NT2/D1 (cell line): Measurements from ENCODE around the gene CCDC85C.

Experiments
- DNase-seq: peaks from one replicate; pipeline ENCODE4 v3.0.0-alpha.2; 2011; ENCODE audit warnings: low read depth, low spot score
- H3K27me3 ChIP-seq: 2 replicates; pipeline ENCODE4 v1.6.0; 2011; ENCODE audit warnings: mild to moderate bottlenecking; ENCODE audit not compliant: insufficient read length, insufficient read depth
- H3K36me3 ChIP-seq: 2 replicates; pipeline ENCODE4 v1.6.1; 2011; ENCODE audit warnings: mild to moderate bottlenecking, low read length, mixed read lengths; ENCODE audit not compliant: insufficient read depth, insufficient read length
- H3K4me1 ChIP-seq: 2 replicates; pipeline ENCODE4 v1.5.1; 2011; ENCODE audit not compliant: insufficient read depth, insufficient read length
- H3K4me3 ChIP-seq: 2 replicates; pipeline ENCODE4 v1.5.1; 2011; ENCODE audit warnings: low read depth; ENCODE audit not compliant: insufficient read length
- H3K9ac ChIP-seq: 2 replicates; pipeline ENCODE4 v1.6.0; 2011; ENCODE audit warnings: low read depth; ENCODE audit not compliant: insufficient read length
- H3K9me3 ChIP-seq: 2 replicates; pipeline ENCODE4 v1.5.1; 2011; ENCODE audit warnings: mild to moderate bottlenecking, low read length; ENCODE audit not compliant: insufficient read depth
- SUZ12 ChIP-seq: IDR thresholded peaks from 2 replicates; pipeline ENCODE4 v1.6.1; 2011; ENCODE audit not compliant: insufficient read length, insufficient read depth; ENCODE audit errors: extremely low read depth
- YY1 ChIP-seq: IDR thresholded peaks from 2 replicates; pipeline ENCODE4 v1.6.1; 2011; ENCODE audit not compliant: insufficient read length, insufficient read depth
- ZNF274 ChIP-seq: IDR thresholded peaks from 2 replicates; pipeline ENCODE4 v1.6.1; 2011; ENCODE audit warnings: mild to moderate bottlenecking, low read depth, low read length

Gene CCDC85C

DNA sequence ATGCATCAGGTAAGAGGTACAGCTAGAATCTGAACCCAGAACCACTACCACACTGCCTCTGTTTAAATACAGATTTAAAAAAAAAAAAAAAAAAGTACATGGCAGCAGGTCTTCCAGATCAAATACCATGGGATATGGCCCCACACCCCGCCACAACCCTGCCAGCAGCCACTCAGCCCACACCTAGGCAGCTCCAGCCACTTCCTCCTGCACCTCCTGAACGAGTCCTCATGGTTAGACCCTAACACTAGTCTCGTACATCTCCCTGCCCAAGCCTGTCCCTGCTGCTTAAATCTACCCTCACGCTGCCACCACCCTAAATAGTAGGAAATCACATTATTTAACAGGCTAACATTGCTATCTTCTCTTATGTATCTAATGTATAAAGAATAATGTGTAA is 135.9 kb downstream of the CCDC85C start:
- Histone ChIP-seq H3K36me3 (peaks cover 20% of the 10 kb centered on the region), H3K4me1 (no peaks in the 10 kb centered on the region), H3K9me3 (no peaks in the 10 kb centered on the region), H3K27me3 (no peaks in the 10 kb centered on the region), H3K9ac (no peak overlapping the region), H3K4me3 (no peak overlapping the region)
- DNase-seq: no peak
- TF ChIP-seq ZNF274 (no peak), YY1 (no peak), SUZ12 (no peak)

DNA sequence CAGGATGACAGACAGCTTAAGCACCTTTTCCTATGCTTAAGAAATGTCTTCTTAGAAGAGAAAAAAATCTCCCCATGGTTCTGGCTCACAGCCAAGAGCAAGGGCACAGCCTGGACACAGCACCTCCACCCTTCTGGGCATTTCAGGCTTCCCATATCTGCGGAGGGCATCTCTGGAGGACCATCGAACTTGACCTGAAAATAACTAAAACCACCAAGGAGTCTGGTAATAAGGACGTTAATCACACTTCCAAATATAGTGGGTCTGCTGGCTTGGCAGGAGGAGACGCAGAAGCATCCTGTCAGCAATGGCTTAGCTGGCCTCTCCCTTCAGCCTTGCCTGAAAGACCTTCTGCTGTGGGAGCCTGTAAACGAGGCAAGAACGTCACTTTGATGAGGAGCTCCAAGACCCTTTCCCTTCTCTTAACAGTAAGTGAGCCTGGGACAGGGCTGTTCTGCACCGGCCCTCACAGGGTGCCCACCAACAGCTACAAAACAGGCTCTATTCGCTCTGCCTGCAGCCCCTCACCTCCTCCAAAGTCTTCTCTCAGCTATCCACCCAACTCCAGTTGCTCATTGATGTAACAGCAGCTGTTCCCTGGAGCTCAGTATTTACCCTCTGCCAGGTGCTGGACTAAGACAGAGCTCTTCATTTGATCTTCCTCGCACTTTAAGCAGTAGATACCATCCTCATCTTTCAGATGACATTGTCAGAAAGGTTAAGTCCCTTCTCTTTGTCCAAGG is 136.5 kb downstream of the CCDC85C start:
- Histone ChIP-seq H3K4me1 (no peaks in the 10 kb centered on the region), H3K9me3 (no peaks in the 10 kb centered on the region), H3K9ac (no peak overlapping the region), H3K4me3 (no peak overlapping the region), H3K27me3 (no peaks in the 10 kb centered on the region), H3K36me3 (peaks cover 26% of the 10 kb centered on the region)
- TF ChIP-seq SUZ12 (no peak), ZNF274 (no peak), YY1 (no peak)
- DNase-seq: no peak

DNA sequence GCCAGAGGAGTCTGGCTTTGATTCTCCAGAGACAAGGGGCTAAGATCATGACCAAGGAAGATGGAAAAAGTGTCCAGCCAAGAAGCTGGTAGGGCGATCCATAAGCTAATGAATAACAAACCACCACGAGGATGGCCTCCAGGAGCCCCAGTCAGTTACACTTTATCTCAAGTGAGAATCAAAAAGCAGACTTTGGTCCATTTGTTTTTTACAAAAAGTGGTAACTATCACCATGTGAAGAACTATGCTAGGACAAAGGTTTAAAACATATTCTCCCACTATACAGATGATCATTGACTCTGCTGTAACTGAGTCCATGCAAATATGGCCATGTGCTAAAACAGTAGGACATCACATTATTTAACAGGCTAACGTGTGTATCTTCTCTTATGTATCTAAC is 137.2 kb downstream of the CCDC85C start:
- H3K27me3 ChIP-seq: no peaks in the 10 kb centered on the region
- H3K9ac ChIP-seq: no peak overlapping the region
- peaks cover 33% of the 10 kb centered on the region for H3K36me3 ChIP-seq
- DNase-seq: no peak
- TF ChIP-seq SUZ12 (no peak), ZNF274 (no peak), YY1 (no peak)
- no peaks in the 10 kb centered on the region for H3K9me3 ChIP-seq
- H3K4me1 ChIP-seq: no peaks in the 10 kb centered on the region
- no peak overlapping the region for H3K4me3 ChIP-seq

DNA sequence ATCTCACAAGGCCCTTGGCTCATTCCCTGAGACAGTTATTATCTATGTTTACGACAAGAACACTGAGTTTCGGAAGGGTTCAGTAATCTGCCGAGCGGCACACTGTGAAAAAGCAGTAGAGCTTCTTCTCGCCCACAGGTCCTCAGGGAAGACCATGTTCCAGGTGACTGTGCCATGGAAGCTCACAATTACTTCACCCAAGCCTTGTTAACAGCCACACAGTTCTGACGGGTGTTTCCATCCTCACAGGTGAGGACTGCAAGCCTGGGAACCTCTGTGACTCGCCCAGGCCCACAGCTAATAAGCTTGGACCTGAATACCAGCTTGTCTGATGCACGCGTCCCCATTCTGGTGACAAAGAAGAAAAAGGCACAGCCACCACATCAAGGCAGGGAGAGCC is 138.7 kb downstream of the CCDC85C start:
- H3K36me3 ChIP-seq: peaks cover 37% of the 10 kb centered on the region
- H3K9me3 ChIP-seq: no peaks in the 10 kb centered on the region
- H3K4me1 ChIP-seq: no peaks in the 10 kb centered on the region
- H3K27me3 ChIP-seq: no peaks in the 10 kb centered on the region
- no peak for DNase-seq
- TF ChIP-seq ZNF274 (no peak), YY1 (no peak), SUZ12 (no peak)
- H3K9ac ChIP-seq: no peak overlapping the region
- no peak overlapping the region for H3K4me3 ChIP-seq

DNA sequence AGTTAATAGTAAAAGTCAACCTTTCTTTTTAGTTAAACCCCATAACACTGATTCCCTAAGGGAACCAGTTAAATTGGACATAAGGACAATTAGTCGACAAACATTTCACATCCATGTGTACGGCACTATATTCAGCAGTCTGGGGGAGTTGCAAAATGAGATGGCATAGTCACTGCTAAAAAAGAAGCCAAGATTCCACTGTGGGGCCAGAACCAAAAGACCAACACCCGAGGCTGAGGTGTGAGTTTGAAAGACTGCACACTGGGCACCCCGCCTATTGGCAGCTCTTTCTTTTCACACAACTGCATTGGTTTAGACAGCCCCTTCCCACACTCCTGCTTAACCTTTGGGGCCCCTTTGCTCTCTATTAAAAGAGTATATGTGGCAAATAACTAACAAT is 140.0 kb downstream of the CCDC85C start:
- no peak overlapping the region for H3K4me3 ChIP-seq
- H3K9ac ChIP-seq: no peak overlapping the region
- peaks cover 42% of the 10 kb centered on the region for H3K36me3 ChIP-seq
- H3K4me1 ChIP-seq: no peaks in the 10 kb centered on the region
- TF ChIP-seq ZNF274: no peak
- TF ChIP-seq SUZ12: no peak
- TF ChIP-seq YY1: no peak
- H3K27me3 ChIP-seq: no peaks in the 10 kb centered on the region
- H3K9me3 ChIP-seq: no peaks in the 10 kb centered on the region
- no peak for DNase-seq

DNA sequence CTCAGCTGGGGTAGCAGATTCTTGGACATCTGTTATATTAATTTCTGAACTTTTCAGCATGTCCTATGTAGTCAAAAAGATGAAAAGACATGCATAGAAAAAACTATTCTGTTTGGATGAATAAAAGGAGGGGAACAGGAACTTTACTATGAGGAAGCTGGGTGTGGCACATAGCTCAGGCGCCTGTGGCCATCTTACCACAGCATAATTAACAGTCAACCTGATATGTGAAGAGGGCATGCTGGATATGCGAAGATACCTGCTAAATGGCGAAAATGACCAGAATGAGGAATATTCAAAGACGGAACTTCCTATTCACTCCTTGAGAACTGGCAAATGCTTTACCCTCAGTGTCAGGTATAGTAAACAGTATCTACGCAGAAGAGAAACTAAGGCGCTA is 141.8 kb downstream of the CCDC85C start:
- no peak overlapping the region for H3K4me3 ChIP-seq
- H3K9ac ChIP-seq: no peak overlapping the region
- H3K27me3 ChIP-seq: no peaks in the 10 kb centered on the region
- H3K4me1 ChIP-seq: no peaks in the 10 kb centered on the region
- H3K9me3 ChIP-seq: no peaks in the 10 kb centered on the region
- peaks cover 56% of the 10 kb centered on the region for H3K36me3 ChIP-seq
- no peak for DNase-seq
- TF ChIP-seq YY1 (no peak), SUZ12 (no peak), ZNF274 (no peak)

DNA sequence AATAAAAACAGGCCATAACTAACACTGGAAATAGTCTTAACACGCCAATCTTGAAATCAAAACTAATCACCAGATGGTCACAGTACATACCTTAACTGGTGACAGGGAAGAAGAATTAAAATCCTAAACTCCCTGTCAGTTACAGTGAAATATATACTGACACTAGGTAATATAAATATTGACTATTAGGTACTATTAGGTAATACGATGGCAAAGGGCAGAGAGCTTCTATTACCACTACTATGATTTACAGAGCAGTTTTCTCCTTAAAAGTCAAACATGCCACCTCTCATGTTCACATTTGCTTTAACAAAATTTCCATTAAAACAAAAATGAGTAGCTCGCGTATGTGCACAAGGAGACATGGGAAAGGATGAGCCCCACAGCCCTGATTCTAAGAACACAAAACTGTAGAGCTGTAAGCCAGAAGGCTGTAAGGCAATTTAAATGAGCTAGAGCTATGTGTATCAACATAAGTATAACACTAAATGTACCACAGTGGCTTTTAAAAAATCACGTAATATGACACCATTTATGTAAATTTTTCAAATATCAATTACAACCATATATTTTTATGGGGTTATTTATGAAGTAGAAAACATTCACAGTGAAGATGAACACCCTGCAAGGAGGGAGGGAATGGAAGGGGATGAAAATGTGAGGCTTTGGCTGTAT is 142.5 kb downstream of the CCDC85C start:
- Histone ChIP-seq H3K36me3 (peaks cover 60% of the 10 kb centered on the region), H3K4me3 (no peak overlapping the region), H3K9me3 (no peaks in the 10 kb centered on the region), H3K4me1 (no peaks in the 10 kb centered on the region), H3K9ac (no peak overlapping the region), H3K27me3 (no peaks in the 10 kb centered on the region)
- no peak for DNase-seq
- no peak for TF ChIP-seq SUZ12
- TF ChIP-seq ZNF274: no peak
- no peak for TF ChIP-seq YY1
